Left forelimb (tissue), 1 donor: ENCODE data around the gene LEKR1.

ENCODE experiments used
- DNase-seq: peaks from one replicate; pipeline ENCODE4 v3.0.0-alpha.2; 2018; ENCODE audit warnings: low spot score

The LEKR1 gene

DNA sequence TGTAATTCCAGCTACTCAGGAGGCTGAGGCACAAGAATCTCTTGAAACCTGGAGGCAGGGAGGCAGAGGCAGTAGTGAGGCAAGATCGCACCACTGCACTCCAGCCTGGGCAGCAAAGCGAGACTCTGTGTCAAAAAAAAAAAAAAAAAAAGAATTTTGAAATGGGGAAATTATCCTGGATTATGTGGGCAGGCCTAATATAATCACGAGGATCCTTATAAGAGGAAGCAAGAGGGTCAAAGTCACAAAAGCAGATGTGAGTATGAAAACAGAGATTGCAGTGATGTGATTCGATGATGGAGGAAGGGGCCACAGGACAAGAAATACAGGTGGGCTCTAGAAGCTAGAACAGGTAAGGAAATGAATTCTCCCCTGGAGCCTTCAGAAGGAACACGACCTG, 159.6 kb downstream of the LEKR1 start:
- DNase-seq = no peak

DNA sequence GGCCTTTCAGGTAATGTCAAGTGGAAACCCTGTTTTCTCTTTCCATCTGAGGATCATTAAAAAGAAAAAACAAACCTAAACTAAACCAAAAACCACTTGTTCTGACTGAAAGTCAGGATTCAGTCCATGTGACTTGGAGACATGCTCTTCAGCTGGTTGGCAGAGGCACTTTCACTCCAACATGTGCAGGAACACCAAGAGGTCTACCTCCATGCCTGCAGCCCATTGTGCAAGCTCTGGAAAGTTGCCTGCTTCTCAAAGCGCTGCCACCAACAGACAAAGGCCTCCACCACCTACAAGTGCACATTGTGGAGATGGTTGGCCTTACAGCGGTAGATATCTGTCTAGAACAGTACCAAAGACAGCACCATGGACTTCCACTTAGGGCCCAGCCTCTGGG, 161.8 kb downstream of the LEKR1 start:
- no peak for DNase-seq

DNA sequence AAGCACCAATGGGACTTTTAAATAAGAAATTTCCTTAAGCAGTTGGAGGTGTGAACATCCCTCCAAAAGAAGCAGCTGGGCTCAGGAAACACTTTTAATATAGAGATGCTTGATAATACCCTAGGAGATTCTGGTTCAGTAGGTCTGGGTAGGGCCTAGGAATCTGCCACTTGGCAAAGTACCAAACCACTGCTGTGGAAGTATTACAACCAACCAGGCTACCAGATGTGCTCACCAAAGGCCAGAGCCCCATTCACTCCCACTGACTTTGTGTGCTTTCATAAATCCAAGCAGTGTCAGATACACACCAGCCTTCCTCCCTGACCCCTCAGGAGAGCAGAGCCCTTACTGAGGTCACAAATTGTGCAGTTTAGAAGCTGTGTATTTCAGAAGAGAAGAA, 171.2 kb downstream of the LEKR1 start:
- no peak for DNase-seq

DNA sequence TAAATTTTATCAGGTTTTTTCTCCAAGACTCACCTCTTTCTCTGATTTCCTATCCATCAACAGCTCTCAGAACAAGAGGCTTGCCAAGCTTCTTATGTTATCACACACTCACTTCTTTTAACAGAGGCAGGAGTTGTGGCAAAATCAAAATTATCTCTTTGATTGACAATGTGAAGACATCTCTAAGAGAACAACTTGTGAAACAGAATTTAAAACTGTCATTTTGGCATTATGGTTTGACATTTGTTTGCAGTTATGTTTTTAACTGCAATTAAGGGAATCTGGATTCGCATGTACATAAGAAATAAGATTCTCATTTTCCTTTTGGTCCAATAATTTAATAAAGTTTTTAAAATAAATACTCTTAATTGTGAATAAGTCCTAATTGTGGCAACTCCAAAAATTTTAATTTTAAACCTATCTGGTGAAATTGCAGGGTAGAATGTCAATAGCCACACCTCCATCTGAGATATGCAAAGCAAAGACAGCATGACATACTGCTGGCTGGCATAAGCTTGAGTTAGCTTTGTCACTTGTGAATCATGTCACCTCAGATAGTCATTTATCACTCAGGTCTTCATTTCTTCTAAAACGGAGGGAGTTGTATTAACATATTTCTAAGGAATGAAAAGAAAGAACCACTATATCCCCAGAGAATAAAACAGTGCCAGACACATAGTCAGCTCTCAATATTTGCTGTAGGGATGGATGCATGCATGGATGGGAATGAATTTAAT, 175.2 kb downstream of the LEKR1 start:
- no peak for DNase-seq

GRCh38 chr3:157021679-157022078, 195.5 kb downstream of the LEKR1 start:
- no peak for DNase-seq

DNA sequence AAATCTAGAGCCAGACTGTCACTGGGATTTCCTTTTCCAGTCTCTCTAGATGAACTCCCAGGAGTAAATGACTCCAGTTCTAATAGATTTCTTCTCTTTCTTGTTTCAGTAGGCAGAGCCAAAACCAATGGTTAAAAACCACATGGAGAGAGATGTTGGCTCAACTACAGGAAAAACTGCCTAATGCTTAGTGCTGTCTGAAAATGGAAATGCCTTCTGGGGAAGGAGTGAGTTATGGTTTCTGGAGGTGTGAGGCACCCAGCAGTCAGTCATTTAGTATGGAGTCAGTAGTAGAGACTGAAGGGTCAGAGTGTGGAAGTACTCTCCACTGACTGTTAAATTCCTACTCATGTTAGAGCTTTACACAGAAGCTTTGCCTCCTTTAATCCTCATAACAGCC, 197.1 kb downstream of the LEKR1 start:
- DNase-seq = no peak

DNA sequence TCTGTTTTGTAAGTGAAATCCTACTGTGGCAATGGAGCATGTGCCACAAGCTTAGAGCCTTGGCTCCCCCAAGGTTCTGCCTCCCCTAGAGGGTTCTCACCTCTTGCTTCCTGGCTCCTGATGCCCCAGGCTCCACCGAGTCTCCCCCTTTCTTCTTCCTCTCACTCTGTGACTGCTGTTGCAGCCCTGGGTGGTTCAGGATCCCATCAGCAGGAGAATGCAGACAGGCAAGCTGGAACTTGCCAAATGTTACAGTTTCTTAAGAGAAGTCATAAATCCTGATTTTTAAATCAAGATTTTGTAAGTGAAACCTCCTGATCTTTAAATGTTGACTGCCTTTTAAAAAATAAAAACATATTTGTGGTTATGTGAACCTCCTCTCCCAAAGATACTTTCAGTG, 199.9 kb downstream of the LEKR1 start:
- DNase-seq = no peak

- no peak for DNase-seq
Measured at GRCh38 chr3:157027861-157028745, 201.9 kb downstream of the LEKR1 start.

DNA sequence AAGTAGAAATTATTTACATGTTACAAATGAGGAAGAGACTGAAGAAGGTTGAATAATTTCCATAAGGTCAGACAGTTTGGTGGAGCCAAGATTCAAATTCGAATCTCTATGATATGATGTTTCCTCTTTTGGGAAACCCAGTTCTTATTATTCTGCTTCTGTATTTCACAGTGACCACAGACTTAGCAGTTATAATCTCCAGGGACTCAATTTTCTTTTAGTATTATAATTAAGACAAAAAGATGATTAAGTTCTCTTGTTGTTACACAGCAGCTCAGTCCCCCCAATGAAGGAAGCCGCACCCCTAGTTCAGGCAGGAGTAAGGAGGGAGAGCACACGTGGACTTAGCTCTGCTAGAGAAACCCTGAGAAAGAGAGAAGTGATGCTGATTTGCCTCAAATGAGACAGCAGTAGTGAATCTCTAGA, 203.2 kb downstream of the LEKR1 start:
- no peak for DNase-seq

DNA sequence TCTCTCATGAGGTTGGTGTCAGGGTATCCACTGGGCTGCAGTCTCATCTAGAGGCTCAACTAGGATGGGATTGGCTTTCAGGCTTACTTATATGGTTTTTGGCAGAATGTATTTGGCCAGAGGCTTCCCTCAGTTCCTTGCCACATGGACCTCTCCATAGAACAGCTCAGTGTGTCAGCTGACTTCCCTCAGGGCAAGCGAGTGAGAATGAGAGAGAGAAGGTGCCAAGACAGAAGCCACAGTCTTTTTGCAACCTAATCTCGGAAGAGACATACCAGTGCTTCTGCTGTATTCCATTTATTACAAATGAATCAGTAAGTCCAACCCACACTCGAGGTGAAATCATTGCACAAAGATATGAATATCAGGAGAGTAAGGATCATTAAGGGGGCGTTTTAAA, 204.6 kb downstream of the LEKR1 start:
- DNase-seq = no peak

DNA sequence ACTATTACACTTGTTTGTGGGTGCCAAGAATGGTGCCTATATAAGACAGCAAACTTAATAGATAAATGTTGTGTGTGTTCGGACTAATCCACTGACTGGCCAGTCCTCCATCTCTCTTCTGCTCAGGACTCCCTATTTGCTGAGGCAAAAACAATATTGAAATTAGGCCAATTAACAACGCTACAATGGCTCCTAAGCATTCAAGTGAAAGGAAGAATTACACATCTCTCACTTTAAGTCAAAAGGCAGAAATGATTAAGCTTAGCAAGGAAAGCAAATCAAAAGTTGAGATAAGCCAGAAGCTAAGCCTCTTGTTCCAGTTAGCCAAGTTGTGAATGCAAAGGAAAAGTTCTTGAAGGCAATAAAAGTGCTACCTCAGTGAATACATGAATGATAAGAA, 206.8 kb downstream of the LEKR1 start:
- DNase-seq = no peak

- DNase-seq = no peak
Measured at GRCh38 chr3:157040456-157040855, 214.3 kb downstream of the LEKR1 start.

GRCh38 chr3:157042226-157042625, 216.1 kb downstream of the LEKR1 start:
- DNase-seq = no peak

GRCh38 chr3:157043771-157044170, 217.6 kb downstream of the LEKR1 start:
- no peak for DNase-seq

GRCh38 chr3:157045238-157045850, 219.2 kb downstream of the LEKR1 start:
- DNase-seq = no peak

- DNase-seq = no peak
Measured at GRCh38 chr3:157046520-157046919, 220.4 kb downstream of the LEKR1 start.

- no peak for DNase-seq
Measured at GRCh38 chr3:157051055-157051454, 224.9 kb downstream of the LEKR1 start.

- DNase-seq = no peak
Measured at GRCh38 chr3:157051591-157051990, 225.4 kb downstream of the LEKR1 start.

DNA sequence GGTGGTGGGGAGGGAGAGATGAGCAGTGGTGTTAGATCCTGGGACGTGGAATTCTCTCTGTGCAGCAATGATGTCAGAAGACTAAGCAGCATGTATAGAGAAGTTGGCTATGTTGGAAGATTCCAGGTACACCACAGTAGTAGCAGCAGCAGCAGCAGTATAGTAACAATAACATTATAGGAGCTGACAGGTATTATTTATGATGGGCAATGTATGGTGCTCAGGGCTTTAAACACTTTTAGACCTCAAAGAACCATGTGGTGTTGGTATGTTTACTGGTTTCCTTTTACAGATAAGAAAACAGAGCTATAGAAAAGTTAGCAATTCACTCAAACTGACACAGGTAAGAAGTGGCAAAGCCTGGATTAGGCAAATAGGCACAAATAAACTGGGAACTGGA, 229.9 kb downstream of the LEKR1 start:
- DNase-seq = no peak

GRCh38 chr3:157058392-157059071, 232.4 kb downstream of the LEKR1 start:
- no peak for DNase-seq

GRCh38 chr3:157059181-157059580, 233.0 kb downstream of the LEKR1 start:
- DNase-seq = no peak

DNA sequence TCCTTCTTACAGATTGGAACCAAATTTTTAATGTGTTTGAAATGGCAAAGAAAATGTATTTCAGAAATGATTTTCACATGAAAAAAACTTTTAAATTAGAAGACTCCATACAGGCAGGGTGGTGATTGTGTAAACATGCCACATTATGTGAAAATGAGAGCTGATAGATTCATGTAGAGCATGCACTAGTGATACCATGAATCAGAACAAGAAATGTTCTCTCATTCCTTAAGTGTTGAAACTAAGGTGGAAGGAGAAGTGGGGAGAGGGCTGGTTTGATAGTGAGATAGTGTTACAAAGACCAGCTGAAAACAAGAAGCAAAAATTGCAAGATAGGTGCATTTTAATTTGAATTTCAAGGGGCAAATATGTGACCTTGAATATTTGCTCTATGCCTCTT, 233.5 kb downstream of the LEKR1 start:
- DNase-seq = no peak
